Neuronal stem cell (in vitro differentiated cells): Measurements from ENCODE around the gene AOAH.
A peak's percentile ranks its signal among the peaks of the same experiment; 100 is the strongest.

ENCODE experiments used
- DNase-seq: peaks from one replicate; pipeline ENCODE4 v3.0.0-alpha.2; 2013; ENCODE audit warnings: low spot score
- H2AFZ ChIP-seq: one replicate; pipeline ENCODE4 v1.6.1; 2013; ENCODE audit warnings: mild to moderate bottlenecking, low read length, inconsistent platforms
- H2AK5ac ChIP-seq: 2 replicates; pipeline ENCODE4 v1.6.1; 2013; ENCODE audit warnings: low read depth, mild to moderate bottlenecking, inconsistent platforms, low read length, moderate library complexity, mixed read lengths
- H2BK120ac ChIP-seq: 2 replicates; pipeline ENCODE4 v1.6.1; 2013; ENCODE audit warnings: low read depth, mild to moderate bottlenecking, inconsistent platforms, low read length, moderate library complexity, mixed read lengths
- H2BK12ac ChIP-seq: one replicate; pipeline ENCODE4 v1.6.1; 2013; ENCODE audit warnings: low read length, inconsistent platforms
- H2BK15ac ChIP-seq: 2 replicates; pipeline ENCODE4 v1.6.1; 2013; ENCODE audit warnings: mild to moderate bottlenecking, low read length, inconsistent platforms, mixed read lengths
- H2BK5ac ChIP-seq: one replicate; pipeline ENCODE4 v1.6.1; 2013; ENCODE audit warnings: inconsistent platforms, mild to moderate bottlenecking, low read length, moderate library complexity
- H3K14ac ChIP-seq: one replicate; pipeline ENCODE4 v1.6.1; 2013; ENCODE audit warnings: low read length, inconsistent platforms
- H3K18ac ChIP-seq: 2 replicates; pipeline ENCODE4 v1.6.1; 2013; ENCODE audit warnings: low read length, inconsistent platforms
- H3K23ac ChIP-seq: 2 replicates; pipeline ENCODE4 v1.6.1; 2013; ENCODE audit warnings: low read depth, mild to moderate bottlenecking, mixed read lengths, low read length, inconsistent platforms; ENCODE audit not compliant: poor library complexity
- H3K27ac ChIP-seq: replicated peaks from 3 replicates; pipeline ENCODE4 v1.5.1; 2013; ENCODE audit warnings: low read length, inconsistent platforms
- H3K27me3 ChIP-seq, 3 experiments: 2 replicates each; pipeline ENCODE4 v1.6.1; 2013; ENCODE audit warnings: low read length in 3 of 3, mild to moderate bottlenecking in 2 of 3, inconsistent platforms in 1 of 3, low read depth in 1 of 3, mixed read lengths in 1 of 3, moderate library complexity in 1 of 3; ENCODE audit not compliant: control insufficient read depth in 3 of 3, insufficient read depth in 3 of 3
- H3K36me3 ChIP-seq, 2 donors: replicated peaks in 1 of 2; 2 replicates each; pipeline ENCODE4 v1.6.1; 2013; ENCODE audit warnings: low read length in 2 of 2; ENCODE audit not compliant: control insufficient read depth in 2 of 2, insufficient read depth in 2 of 2
- H3K4ac ChIP-seq: 2 replicates; pipeline ENCODE4 v1.6.1; 2013; ENCODE audit warnings: inconsistent platforms, mild to moderate bottlenecking, low read length, moderate library complexity
- H3K4me1 ChIP-seq, 2 donors: 1 replicate in 1 of 2; 2 replicates in 1 of 2; pipeline ENCODE4 v1.6.1; 2013; ENCODE audit warnings: low read length in 2 of 2, low read depth in 1 of 2; ENCODE audit not compliant: control insufficient read depth in 2 of 2, insufficient read depth in 1 of 2
- H3K4me2 ChIP-seq: one replicate; pipeline ENCODE4 v1.6.1; 2013; ENCODE audit warnings: mild to moderate bottlenecking, low read length, inconsistent platforms; ENCODE audit not compliant: insufficient read depth, poor library complexity, severe bottlenecking
- H3K4me3 ChIP-seq, 2 donors: 2 replicates each; pipeline ENCODE4 v1.5.1; 2013; ENCODE audit warnings: low read length in 2 of 2, mild to moderate bottlenecking in 2 of 2, inconsistent platforms in 1 of 2, moderate library complexity in 1 of 2
- H3K79me1 ChIP-seq: one replicate; pipeline ENCODE4 v1.6.1; 2013; ENCODE audit warnings: low read depth, mild to moderate bottlenecking, inconsistent platforms, low read length, moderate library complexity
- H3K9ac ChIP-seq: one replicate; pipeline ENCODE4 v1.6.1; 2013; ENCODE audit warnings: mild to moderate bottlenecking, low read depth, low read length, inconsistent platforms; ENCODE audit not compliant: poor library complexity
- H3K9me3 ChIP-seq, 2 donors: replicated peaks in 1 of 2; 2 replicates each; pipeline versions ENCODE3 to v1.6.1; 2013; ENCODE audit warnings: low read length in 2 of 2, mild to moderate bottlenecking in 2 of 2, inconsistent platforms in 1 of 2, low read depth in 1 of 2, mixed read lengths in 1 of 2, moderate library complexity in 1 of 2; ENCODE audit not compliant: control insufficient read depth in 2 of 2, insufficient read depth in 1 of 2
- H4K8ac ChIP-seq: one replicate; pipeline ENCODE4 v1.6.1; 2013; ENCODE audit warnings: low read depth, mild to moderate bottlenecking, inconsistent platforms, low read length, moderate library complexity
- H4K91ac ChIP-seq: one replicate; pipeline ENCODE4 v1.6.1; 2013; ENCODE audit warnings: low read length, low read depth, mild to moderate bottlenecking, inconsistent platforms; ENCODE audit not compliant: poor library complexity
- WGBS, 2 donors: extraction: QIAGEN DNeasy Blood & Tissue Kit; methylation state at CpG; one replicate each; pipeline ENCODE4 v1.1.7; 2013; ENCODE audit warnings: missing lambda C conversion rate in 2 of 2, mixed read lengths in 1 of 2; ENCODE audit not compliant: insufficient read length in 2 of 2, insufficient replicate concordance in 1 of 2; ENCODE audit errors: extremely low coverage in 2 of 2; 5-methylcytosine and 5-hydroxymethylcytosine counted together

Gene AOAH

GRCh38 chr7:36749282-36749960 is 25.1 kb upstream of the AOAH start:
- Histone ChIP-seq H2BK15ac (no peak overlapping the region), H3K4me3 (no peak overlapping the region), H2AK5ac (no peak overlapping the region), H3K9me3 (no peaks in the 10 kb centered on the region), H3K9ac (no peak overlapping the region), H3K27ac (no peak overlapping the region), H4K91ac (no peak overlapping the region), H3K27me3 (no peaks in the 10 kb centered on the region), H4K8ac (no peak overlapping the region), H3K4me2 (no peak overlapping the region), H3K18ac (no peak overlapping the region), H2BK5ac (no peak overlapping the region), H3K23ac (no peak overlapping the region), H3K4me1 (no peaks in the 10 kb centered on the region), H3K14ac (no peak overlapping the region), H2BK12ac (no peak overlapping the region), H2AFZ (peak overlapping the region; percentile 33), H3K4ac (no peak overlapping the region), H3K79me1 (no peaks in the 10 kb centered on the region), H2BK120ac (no peak overlapping the region), H3K36me3 (no peaks in the 10 kb centered on the region)
- no CpG with 5 or more reads among the region's 2 CpGs for WGBS, 2 donors
- DNase-seq = no peak

- H2BK120ac ChIP-seq = no peak overlapping the region
- H3K23ac ChIP-seq = no peak overlapping the region
- no peak overlapping the region for H4K8ac ChIP-seq
- H2AFZ ChIP-seq = no peak overlapping the region
- H3K4me2 ChIP-seq = no peak overlapping the region
- no peak for DNase-seq
- no CpG with 5 or more reads among the region's 7 CpGs for WGBS, 2 donors
- no peak overlapping the region for H3K27ac ChIP-seq
- no peaks in the 10 kb centered on the region for H3K79me1 ChIP-seq
- no peaks in the 10 kb centered on the region for H3K27me3 ChIP-seq
- no peak overlapping the region for H2BK15ac ChIP-seq
- H2BK12ac ChIP-seq = no peak overlapping the region
- H3K18ac ChIP-seq = no peak overlapping the region
- H3K4ac ChIP-seq = no peak overlapping the region
- no peak overlapping the region for H3K4me3 ChIP-seq
- no peak overlapping the region for H3K9ac ChIP-seq
- no peaks in the 10 kb centered on the region for H3K4me1 ChIP-seq
- no peak overlapping the region for H4K91ac ChIP-seq
- no peaks in the 10 kb centered on the region for H3K9me3 ChIP-seq
- H3K14ac ChIP-seq = no peak overlapping the region
- H2BK5ac ChIP-seq = no peak overlapping the region
- no peak overlapping the region for H2AK5ac ChIP-seq
- H3K36me3 ChIP-seq = no peaks in the 10 kb centered on the region
These were observed 23.8 kb upstream of the AOAH start for GRCh38 chr7:36748017-36748487.

- H2AFZ ChIP-seq = no peak overlapping the region
These were observed 23.2 kb upstream of the AOAH start for GRCh38 chr7:36747280-36748016.

GRCh38 chr7:36746347-36746746 is 22.1 kb upstream of the AOAH start:
- no peak overlapping the region for H2BK120ac ChIP-seq
- no peak overlapping the region for H4K91ac ChIP-seq
- H3K36me3 ChIP-seq = no peaks in the 10 kb centered on the region
- no peaks in the 10 kb centered on the region for H3K9me3 ChIP-seq
- no peak overlapping the region for H2AK5ac ChIP-seq
- H3K27ac ChIP-seq = no peak overlapping the region
- H4K8ac ChIP-seq = no peak overlapping the region
- no peak overlapping the region for H2BK12ac ChIP-seq
- H3K9ac ChIP-seq = no peak overlapping the region
- no peak overlapping the region for H3K14ac ChIP-seq
- H3K27me3 ChIP-seq = no peaks in the 10 kb centered on the region
- no peak overlapping the region for H3K18ac ChIP-seq
- no peak overlapping the region for H3K4me2 ChIP-seq
- H2AFZ ChIP-seq = no peak overlapping the region
- DNase-seq = no peak
- no CpG with 5 or more reads among the region's 5 CpGs for WGBS, 2 donors
- no peaks in the 10 kb centered on the region for H3K79me1 ChIP-seq
- no peaks in the 10 kb centered on the region for H3K4me1 ChIP-seq
- no peak overlapping the region for H2BK15ac ChIP-seq
- no peak overlapping the region for H3K4ac ChIP-seq
- H3K4me3 ChIP-seq = no peak overlapping the region
- no peak overlapping the region for H2BK5ac ChIP-seq
- H3K23ac ChIP-seq = no peak overlapping the region

More at GRCh38 chr7:36747280-36748016, 23.2 kb upstream of the AOAH start:
- Histone ChIP-seq H4K8ac (no peak overlapping the region), H2BK120ac (no peak overlapping the region), H3K18ac (no peak overlapping the region), H3K14ac (no peak overlapping the region), H3K9ac (no peak overlapping the region), H3K27me3 (no peaks in the 10 kb centered on the region), H3K4me1 (no peaks in the 10 kb centered on the region), H2BK15ac (no peak overlapping the region), H2BK5ac (no peak overlapping the region), H3K36me3 (no peaks in the 10 kb centered on the region), H2AK5ac (no peak overlapping the region), H4K91ac (no peak overlapping the region), H3K4me2 (no peak overlapping the region), H3K79me1 (no peaks in the 10 kb centered on the region), H3K4ac (no peak overlapping the region), H3K4me3 (no peak overlapping the region), H3K27ac (no peak overlapping the region), H3K9me3 (no peaks in the 10 kb centered on the region), H2BK12ac (no peak overlapping the region), H3K23ac (no peak overlapping the region)
- DNase-seq = no peak
- no CpG with 5 or more reads among the region's 4 CpGs for WGBS, 2 donors
